GM23338 (cell line): Measurements from ENCODE around the gene SIGLEC8. TPM values are rescaled to one million over a fixed set of nuclear protein-coding genes. Genes with fewer than 3 reads are reported as not detected.

Experiments
- ATAC-seq: fragments of 200-7000 bp; cut with Tn5 transposase; 3 replicates; pipeline ENCODE4 v1.9.1; 2020
- DNase-seq: peaks from one replicate; pipeline ENCODE4 v3.0.0-alpha.2; 2015; ENCODE audit warnings: low spot score
- H2AFZ ChIP-seq: fragments of 200-600 bp; sonication (generic); 2 replicates; pipeline ENCODE4 v1.8.0; 2016; ENCODE audit warnings: antibody characterized with exemption, mild to moderate bottlenecking, moderate library complexity
- H3F3A ChIP-seq: fragments of 200-600 bp; sonication (generic); replicated peaks from 2 replicates; pipeline ENCODE4 v1.8.0; 2017; ENCODE audit warnings: antibody characterized with exemption, mixed run types, low read depth
- H3K27ac ChIP-seq: fragments of 200-600 bp; sonication (generic); 2 replicates; pipeline ENCODE4 v1.6.1; 2016; ENCODE audit warnings: low read depth
- H3K27me3 ChIP-seq: fragments of 200-600 bp; sonication (generic); 2 replicates; pipeline ENCODE4 v1.8.0; 2016; ENCODE audit warnings: mild to moderate bottlenecking, mixed run types, moderate library complexity; ENCODE audit not compliant: insufficient read depth
- H3K36me3 ChIP-seq: fragments of 200-600 bp; sonication (generic); 2 replicates; pipeline ENCODE4 v1.8.0; 2016; ENCODE audit warnings: mild to moderate bottlenecking; ENCODE audit not compliant: insufficient read depth
- H3K4me1 ChIP-seq: fragments of 200-600 bp; sonication (generic); 2 replicates; pipeline ENCODE4 v1.8.0; 2016; ENCODE audit warnings: mild to moderate bottlenecking, moderate library complexity; ENCODE audit not compliant: insufficient read depth
- H3K4me2 ChIP-seq: fragments of 200-600 bp; sonication (generic); 2 replicates; pipeline ENCODE4 v1.7.1; 2017; ENCODE audit warnings: mixed run types
- H3K4me3 ChIP-seq: fragments of 200-600 bp; sonication (generic); 2 replicates; pipeline ENCODE4 v1.6.1; 2016; ENCODE audit warnings: mixed run types
- H3K79me2 ChIP-seq: fragments of 200-600 bp; sonication (generic); replicated peaks from 2 replicates; pipeline ENCODE4 v1.8.0; 2017; ENCODE audit warnings: mild to moderate bottlenecking; ENCODE audit not compliant: insufficient read depth
- H3K9me2 ChIP-seq: fragments of 200-600 bp; sonication (generic); 2 replicates; pipeline ENCODE4 v1.8.0; 2017; ENCODE audit not compliant: insufficient read depth
- H4K20me1 ChIP-seq: fragments of 200-600 bp; sonication (generic); replicated peaks from 2 replicates; pipeline ENCODE4 v1.8.0; 2017; ENCODE audit warnings: mild to moderate bottlenecking; ENCODE audit not compliant: insufficient read depth
- H3K27ac Mint-ChIP-seq: 2 replicates; pipeline ENCODE4 v1.8.0; 2020; ENCODE audit warnings: inconsistent platforms, mild to moderate bottlenecking, moderate library complexity, mixed read lengths
- H3K27me3 Mint-ChIP-seq: 3 replicates; pipeline ENCODE4 v1.8.0; 2022; ENCODE audit warnings: low read depth, mild to moderate bottlenecking, moderate library complexity, mixed read lengths, inconsistent platforms; ENCODE audit not compliant: insufficient read depth, poor library complexity
- H3K36me3 Mint-ChIP-seq: 3 replicates; pipeline ENCODE4 v1.8.0; 2021; ENCODE audit warnings: low read depth, mild to moderate bottlenecking, inconsistent platforms, moderate library complexity, mixed read lengths
- H3K4me1 Mint-ChIP-seq: 3 replicates; pipeline ENCODE4 v1.8.0; 2020; ENCODE audit warnings: mild to moderate bottlenecking, inconsistent platforms, mixed read lengths
- H3K4me3 Mint-ChIP-seq: 3 replicates; pipeline ENCODE4 v1.8.0; 2021; ENCODE audit warnings: moderate library complexity, mild to moderate bottlenecking, inconsistent platforms, mixed read lengths
- H3K9me3 Mint-ChIP-seq: 3 replicates; pipeline ENCODE4 v1.8.0; 2020; ENCODE audit warnings: moderate library complexity, mild to moderate bottlenecking, inconsistent platforms, mixed read lengths
- CREB1 ChIP-seq: fragments of 250-450 bp; sonication (Bioruptor Pico); IDR thresholded peaks from 2 replicates; pipeline ENCODE4 v1.5.0; 2020; ENCODE audit warnings: low read depth, mild to moderate bottlenecking, moderate library complexity
- JUNB ChIP-seq: IDR thresholded peaks from one replicate; pipeline ENCODE4 v1.6.1; 2016; ENCODE audit warnings: antibody characterized with exemption; ENCODE audit not compliant: unreplicated experiment
- ZNF114 ChIP-seq: fragments of 250-450 bp; sonication (Bioruptor Pico); IDR thresholded peaks from 2 replicates; pipeline ENCODE4 v1.5.0; 2020; ENCODE audit warnings: mild to moderate bottlenecking, moderate library complexity
- polyA plus RNA-seq: library from polyadenylated mRNA; unstranded; fragments of >200 nt; fragmentation: Nextera tagmentation; extraction: Ambion mirVana; gene quantifications from 2 replicates; pipeline ENCODE4 v1.2.1, GENCODE V29; 2016
- total RNA-seq: library from RNA; depleted of rRNA; stranded (reverse); fragments of >200 nt; shearing (Covaris generic); gene quantifications from 2 replicates; pipeline ENCODE4 v1.2.3, GENCODE V29; 2014
- TF ChIP-seq, protein P1 (sequence below), 2 experiments: fragments of 200-600 bp in 1 of 2; sonication (generic) in 1 of 2; conservative IDR thresholded peaks; 2 replicates each; pipeline versions ENCODE4 v1.5.1 to v1.6.1; 2016 to 2017; ENCODE audit warnings: antibody characterized with exemption in 2 of 2, low read depth in 2 of 2, mild to moderate bottlenecking in 2 of 2, moderate library complexity in 1 of 2
- TF ChIP-seq, protein P2 (sequence below): IDR thresholded peaks from one replicate; pipeline ENCODE4 v1.6.1; 2018; ENCODE audit warnings: antibody characterized with exemption; ENCODE audit not compliant: unreplicated experiment
- TF ChIP-seq, protein P3 (sequence below): fragments of 250-450 bp; sonication (Bioruptor Pico); IDR thresholded peaks from 2 replicates; pipeline ENCODE4 v1.5.0; 2020; ENCODE audit warnings: mild to moderate bottlenecking, moderate library complexity

Gene SIGLEC8
- total and polyA plus RNA-seq, 2 experiments from 2014 or later = not detected

DNA sequence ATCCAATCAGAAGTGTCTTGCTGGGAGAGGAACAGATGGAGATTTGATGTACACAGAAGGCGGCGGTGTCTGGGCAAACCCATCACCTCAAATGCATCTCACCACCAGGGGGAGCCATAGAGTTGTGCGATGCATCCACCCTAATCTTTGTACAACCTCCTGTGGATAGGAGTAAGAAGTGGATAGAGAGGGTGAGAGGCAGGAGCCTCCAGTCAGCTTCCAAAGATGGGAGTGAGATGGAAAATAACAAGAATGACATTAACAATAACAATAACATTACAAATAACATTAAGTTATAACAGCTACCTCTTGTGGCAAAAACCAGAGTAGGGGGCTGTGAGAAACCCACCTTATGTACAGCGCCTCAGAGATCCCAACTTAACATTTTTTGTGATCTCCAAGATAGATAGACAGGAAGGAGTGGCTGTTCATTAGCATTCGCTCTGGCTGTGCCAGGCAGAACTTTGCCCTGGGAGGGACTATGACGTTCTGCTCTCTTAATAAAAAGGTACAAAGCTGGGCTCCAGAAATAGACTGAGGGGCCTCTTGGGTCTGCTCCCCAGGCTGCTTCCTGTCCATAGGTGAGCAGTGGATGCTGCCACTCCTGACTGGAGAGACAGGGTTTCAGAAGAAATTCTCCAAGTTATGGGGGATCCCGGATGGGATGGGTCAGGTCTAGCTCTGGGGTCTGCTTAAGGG lies 14.9 kb upstream of the SIGLEC8 start:
- DNase-seq (peak; percentile 87), ATAC-seq (peak; percentile 92)
- TF ChIP-seq, protein P1, sequence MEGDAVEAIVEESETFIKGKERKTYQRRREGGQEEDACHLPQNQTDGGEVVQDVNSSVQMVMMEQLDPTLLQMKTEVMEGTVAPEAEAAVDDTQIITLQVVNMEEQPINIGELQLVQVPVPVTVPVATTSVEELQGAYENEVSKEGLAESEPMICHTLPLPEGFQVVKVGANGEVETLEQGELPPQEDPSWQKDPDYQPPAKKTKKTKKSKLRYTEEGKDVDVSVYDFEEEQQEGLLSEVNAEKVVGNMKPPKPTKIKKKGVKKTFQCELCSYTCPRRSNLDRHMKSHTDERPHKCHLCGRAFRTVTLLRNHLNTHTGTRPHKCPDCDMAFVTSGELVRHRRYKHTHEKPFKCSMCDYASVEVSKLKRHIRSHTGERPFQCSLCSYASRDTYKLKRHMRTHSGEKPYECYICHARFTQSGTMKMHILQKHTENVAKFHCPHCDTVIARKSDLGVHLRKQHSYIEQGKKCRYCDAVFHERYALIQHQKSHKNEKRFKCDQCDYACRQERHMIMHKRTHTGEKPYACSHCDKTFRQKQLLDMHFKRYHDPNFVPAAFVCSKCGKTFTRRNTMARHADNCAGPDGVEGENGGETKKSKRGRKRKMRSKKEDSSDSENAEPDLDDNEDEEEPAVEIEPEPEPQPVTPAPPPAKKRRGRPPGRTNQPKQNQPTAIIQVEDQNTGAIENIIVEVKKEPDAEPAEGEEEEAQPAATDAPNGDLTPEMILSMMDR (conservative IDR thresholded peaks at IDR 0.05; ENCODE audit: low read depth in 2 of 2) = peak; percentile 86 to 97
- TF ChIP-seq JUNB (no peak), CREB1 (CRISPR knock-in tag) (no peak)
- TF ChIP-seq, protein P2, sequence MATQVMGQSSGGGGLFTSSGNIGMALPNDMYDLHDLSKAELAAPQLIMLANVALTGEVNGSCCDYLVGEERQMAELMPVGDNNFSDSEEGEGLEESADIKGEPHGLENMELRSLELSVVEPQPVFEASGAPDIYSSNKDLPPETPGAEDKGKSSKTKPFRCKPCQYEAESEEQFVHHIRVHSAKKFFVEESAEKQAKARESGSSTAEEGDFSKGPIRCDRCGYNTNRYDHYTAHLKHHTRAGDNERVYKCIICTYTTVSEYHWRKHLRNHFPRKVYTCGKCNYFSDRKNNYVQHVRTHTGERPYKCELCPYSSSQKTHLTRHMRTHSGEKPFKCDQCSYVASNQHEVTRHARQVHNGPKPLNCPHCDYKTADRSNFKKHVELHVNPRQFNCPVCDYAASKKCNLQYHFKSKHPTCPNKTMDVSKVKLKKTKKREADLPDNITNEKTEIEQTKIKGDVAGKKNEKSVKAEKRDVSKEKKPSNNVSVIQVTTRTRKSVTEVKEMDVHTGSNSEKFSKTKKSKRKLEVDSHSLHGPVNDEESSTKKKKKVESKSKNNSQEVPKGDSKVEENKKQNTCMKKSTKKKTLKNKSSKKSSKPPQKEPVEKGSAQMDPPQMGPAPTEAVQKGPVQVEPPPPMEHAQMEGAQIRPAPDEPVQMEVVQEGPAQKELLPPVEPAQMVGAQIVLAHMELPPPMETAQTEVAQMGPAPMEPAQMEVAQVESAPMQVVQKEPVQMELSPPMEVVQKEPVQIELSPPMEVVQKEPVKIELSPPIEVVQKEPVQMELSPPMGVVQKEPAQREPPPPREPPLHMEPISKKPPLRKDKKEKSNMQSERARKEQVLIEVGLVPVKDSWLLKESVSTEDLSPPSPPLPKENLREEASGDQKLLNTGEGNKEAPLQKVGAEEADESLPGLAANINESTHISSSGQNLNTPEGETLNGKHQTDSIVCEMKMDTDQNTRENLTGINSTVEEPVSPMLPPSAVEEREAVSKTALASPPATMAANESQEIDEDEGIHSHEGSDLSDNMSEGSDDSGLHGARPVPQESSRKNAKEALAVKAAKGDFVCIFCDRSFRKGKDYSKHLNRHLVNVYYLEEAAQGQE = no peak
- no peak overlapping the region for H3K4me3 Mint-ChIP-seq
- Histone ChIP-seq H3K79me2 (no peaks in the 10 kb centered on the region), H3K27me3 (no peaks in the 10 kb centered on the region), H3K4me2 (no peak overlapping the region), H4K20me1 (no peaks in the 10 kb centered on the region), H3K9me2 (0 out of 2 replicates have a peak, but pooled peaks cover 3% of the 10 kb centered on the region), H3K4me1 (no peaks in the 10 kb centered on the region), H3K36me3 (no peaks in the 10 kb centered on the region), H3F3A (no peaks in the 10 kb centered on the region), H3K4me3 (no peak overlapping the region), H2AFZ (no peak overlapping the region), H3K27ac (no peak overlapping the region)
- H3K27me3 Mint-ChIP-seq = peaks cover 15% of the 10 kb centered on the region
- H3K36me3 Mint-ChIP-seq = peaks cover 3% of the 10 kb centered on the region
- H3K27ac Mint-ChIP-seq = no peak overlapping the region
- H3K9me3 Mint-ChIP-seq = peaks cover 51% of the 10 kb centered on the region
- no peaks in the 10 kb centered on the region for H3K4me1 Mint-ChIP-seq

DNA sequence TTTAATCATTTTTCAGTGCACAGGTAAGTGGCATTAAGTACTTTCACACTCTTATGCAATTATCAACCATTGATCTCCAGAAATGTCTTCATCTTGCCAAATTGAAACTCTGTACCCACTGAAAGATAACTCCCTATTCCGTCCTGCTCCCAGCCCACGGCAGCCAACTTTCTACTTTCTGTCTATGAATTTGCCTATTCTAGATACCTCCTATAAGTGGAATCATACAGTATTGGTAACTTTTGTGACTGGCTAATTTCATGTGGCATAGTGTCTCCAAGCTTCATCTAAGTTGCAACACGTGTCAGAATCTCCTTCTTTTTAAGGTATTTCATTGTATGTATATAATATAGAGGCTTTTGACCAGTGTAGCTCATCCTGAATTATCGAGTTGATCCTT lies 14.4 kb upstream of the SIGLEC8 start:
- no peaks in the 10 kb centered on the region for H3F3A ChIP-seq
- Mint-ChIP-seq H3K9me3 (peaks cover 50% of the 10 kb centered on the region), H3K27ac (no peak overlapping the region), H3K4me1 (no peaks in the 10 kb centered on the region), H3K36me3 (peaks cover 2% of the 10 kb centered on the region), H3K4me3 (no peak overlapping the region), H3K27me3 (peaks cover 15% of the 10 kb centered on the region)
- no peaks in the 10 kb centered on the region for H3K27me3 ChIP-seq
- no peak overlapping the region for H2AFZ ChIP-seq
- no peaks in the 10 kb centered on the region for H3K79me2 ChIP-seq
- DNase-seq (no peak), ATAC-seq (no peak)
- 0 out of 2 replicates have a peak, but pooled peaks cover 3% of the 10 kb centered on the region for H3K9me2 ChIP-seq
- H3K36me3 ChIP-seq = no peaks in the 10 kb centered on the region
- no peak overlapping the region for H3K4me3 ChIP-seq
- no peak overlapping the region for H3K27ac ChIP-seq
- no peak overlapping the region for H3K4me2 ChIP-seq
- H4K20me1 ChIP-seq = no peaks in the 10 kb centered on the region
- no peaks in the 10 kb centered on the region for H3K4me1 ChIP-seq
- TF ChIP-seq ZNF114 (CRISPR knock-in tag) = no peak
- TF ChIP-seq, protein P3, sequence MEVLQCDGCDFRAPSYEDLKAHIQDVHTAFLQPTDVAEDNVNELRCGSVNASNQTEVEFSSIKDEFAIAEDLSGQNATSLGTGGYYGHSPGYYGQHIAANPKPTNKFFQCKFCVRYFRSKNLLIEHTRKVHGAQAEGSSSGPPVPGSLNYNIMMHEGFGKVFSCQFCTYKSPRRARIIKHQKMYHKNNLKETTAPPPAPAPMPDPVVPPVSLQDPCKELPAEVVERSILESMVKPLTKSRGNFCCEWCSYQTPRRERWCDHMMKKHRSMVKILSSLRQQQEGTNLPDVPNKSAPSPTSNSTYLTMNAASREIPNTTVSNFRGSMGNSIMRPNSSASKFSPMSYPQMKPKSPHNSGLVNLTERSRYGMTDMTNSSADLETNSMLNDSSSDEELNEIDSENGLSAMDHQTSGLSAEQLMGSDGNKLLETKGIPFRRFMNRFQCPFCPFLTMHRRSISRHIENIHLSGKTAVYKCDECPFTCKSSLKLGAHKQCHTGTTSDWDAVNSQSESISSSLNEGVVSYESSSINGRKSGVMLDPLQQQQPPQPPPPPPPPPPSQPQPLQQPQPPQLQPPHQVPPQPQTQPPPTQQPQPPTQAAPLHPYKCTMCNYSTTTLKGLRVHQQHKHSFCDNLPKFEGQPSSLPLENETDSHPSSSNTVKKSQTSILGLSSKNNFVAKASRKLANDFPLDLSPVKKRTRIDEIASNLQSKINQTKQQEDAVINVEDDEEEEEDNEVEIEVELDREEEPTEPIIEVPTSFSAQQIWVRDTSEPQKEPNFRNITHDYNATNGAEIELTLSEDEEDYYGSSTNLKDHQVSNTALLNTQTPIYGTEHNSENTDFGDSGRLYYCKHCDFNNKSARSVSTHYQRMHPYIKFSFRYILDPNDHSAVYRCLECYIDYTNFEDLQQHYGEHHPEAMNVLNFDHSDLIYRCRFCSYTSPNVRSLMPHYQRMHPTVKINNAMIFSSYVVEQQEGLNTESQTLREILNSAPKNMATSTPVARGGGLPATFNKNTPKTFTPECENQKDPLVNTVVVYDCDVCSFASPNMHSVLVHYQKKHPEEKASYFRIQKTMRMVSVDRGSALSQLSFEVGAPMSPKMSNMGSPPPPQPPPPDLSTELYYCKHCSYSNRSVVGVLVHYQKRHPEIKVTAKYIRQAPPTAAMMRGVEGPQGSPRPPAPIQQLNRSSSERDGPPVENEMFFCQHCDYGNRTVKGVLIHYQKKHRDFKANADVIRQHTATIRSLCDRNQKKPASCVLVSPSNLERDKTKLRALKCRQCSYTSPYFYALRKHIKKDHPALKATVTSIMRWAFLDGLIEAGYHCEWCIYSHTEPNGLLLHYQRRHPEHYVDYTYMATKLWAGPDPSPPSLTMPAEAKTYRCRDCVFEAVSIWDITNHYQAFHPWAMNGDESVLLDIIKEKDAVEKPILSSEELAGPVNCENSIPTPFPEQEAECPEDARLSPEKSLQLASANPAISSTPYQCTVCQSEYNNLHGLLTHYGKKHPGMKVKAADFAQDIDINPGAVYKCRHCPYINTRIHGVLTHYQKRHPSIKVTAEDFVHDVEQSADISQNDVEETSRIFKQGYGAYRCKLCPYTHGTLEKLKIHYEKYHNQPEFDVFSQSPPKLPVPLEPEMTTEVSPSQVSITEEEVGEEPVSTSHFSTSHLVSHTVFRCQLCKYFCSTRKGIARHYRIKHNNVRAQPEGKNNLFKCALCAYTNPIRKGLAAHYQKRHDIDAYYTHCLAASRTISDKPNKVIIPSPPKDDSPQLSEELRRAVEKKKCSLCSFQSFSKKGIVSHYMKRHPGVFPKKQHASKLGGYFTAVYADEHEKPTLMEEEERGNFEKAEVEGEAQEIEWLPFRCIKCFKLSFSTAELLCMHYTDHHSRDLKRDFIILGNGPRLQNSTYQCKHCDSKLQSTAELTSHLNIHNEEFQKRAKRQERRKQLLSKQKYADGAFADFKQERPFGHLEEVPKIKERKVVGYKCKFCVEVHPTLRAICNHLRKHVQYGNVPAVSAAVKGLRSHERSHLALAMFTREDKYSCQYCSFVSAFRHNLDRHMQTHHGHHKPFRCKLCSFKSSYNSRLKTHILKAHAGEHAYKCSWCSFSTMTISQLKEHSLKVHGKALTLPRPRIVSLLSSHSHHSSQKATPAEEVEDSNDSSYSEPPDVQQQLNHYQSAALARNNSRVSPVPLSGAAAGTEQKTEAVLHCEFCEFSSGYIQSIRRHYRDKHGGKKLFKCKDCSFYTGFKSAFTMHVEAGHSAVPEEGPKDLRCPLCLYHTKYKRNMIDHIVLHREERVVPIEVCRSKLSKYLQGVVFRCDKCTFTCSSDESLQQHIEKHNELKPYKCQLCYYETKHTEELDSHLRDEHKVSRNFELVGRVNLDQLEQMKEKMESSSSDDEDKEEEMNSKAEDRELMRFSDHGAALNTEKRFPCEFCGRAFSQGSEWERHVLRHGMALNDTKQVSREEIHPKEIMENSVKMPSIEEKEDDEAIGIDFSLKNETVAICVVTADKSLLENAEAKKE (CRISPR knock-in tag) = no peak
- TF ChIP-seq, protein P1 (conservative IDR thresholded peaks at IDR 0.05; ENCODE audit: low read depth in 2 of 2) = no peak
